ENCODE measurements around the gene AQP5. TPM values are rescaled to one million over a fixed set of nuclear protein-coding genes. Genes with fewer than 3 reads are reported as not detected.

AQP5 gene
- total RNA-seq, 4 donors from 2014 or later: 0.21 TPM; not detected in 3

- 40% methylated on average over 16 of the region's 16 CpGs for WGBS, 2 donors
- no peaks in the 10 kb centered on the region for H3K36me3 ChIP-seq
These were observed 4.9 kb downstream of the AQP5 start for GRCh38 chr12:49966511-49967041.

DNA sequence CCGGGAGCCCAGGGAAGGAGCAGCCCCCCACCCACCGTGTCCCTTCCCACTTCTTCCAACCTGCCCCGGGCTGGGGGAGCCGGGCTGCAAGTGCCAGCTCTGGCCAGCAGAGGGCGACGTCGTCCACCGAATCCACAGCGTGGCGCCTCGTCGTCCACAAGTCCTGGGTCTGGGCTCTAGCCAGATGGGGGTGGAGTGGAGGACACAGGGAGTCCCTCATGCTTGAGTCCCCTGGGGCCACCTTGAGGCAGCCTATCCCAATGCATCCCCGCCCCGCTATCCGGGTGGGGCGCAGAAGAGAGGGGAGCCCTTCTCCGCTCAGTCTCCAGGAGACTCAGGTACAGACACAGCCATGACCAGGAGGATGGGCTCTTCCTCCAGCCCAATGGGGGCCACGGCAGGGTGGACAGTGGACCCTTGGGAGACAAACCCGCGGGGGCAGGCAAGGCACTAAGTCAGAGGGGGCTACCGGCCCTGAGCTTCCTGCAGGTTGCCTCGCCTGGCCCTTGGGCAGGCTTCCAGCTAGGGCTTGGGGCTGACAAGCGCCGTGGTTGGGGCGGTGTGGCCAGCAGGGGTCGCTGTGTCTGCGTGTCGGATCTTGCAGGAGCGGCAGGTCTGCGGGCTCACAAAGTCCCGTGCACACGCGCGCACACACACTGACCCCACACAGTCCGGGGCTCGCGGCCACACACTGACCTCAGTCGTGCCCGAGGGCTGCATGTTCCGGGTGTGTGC lies 5.5 kb downstream of the AQP5 start:
- TF ChIP-seq CTCF (IDR thresholded peaks at IDR 0.05) (peak; percentile 66 to 96 (median 86)), POLR2A (IDR thresholded peaks at IDR 0.05) (no peak)
- Histone ChIP-seq H3K27me3 (peaks cover 0 to 6% of the 10 kb centered on the region in 2 donors), H3K4me1 (peaks cover 0 to 48% (median 18%) of the 10 kb centered on the region in 4 donors), H3K27ac (peak overlapping the region in 1 of 4 donors; percentile 51), H3K9me3 (no peaks in the 10 kb centered on the region), H3K36me3 (no peaks in the 10 kb centered on the region), H3K4me3 (peak overlapping the region; percentile 5 to 36 (median 25))
- DNase-seq (ENCODE audit: low spot score in 2 of 2): peak; percentile 79 to 90
- 3 to 5% methylated on average over 11 to 38 of the region's 40 CpGs for WGBS, 2 donors

More at GRCh38 chr12:49966511-49967041, 4.9 kb downstream of the AQP5 start:
- Histone ChIP-seq H3K4me1 (peaks cover 0 to 45% (median 18%) of the 10 kb centered on the region in 4 donors), H3K27ac (peak overlapping the region in 1 of 4 donors; percentile 38), H3K9me3 (no peaks in the 10 kb centered on the region), H3K27me3 (peaks cover 0 to 6% of the 10 kb centered on the region in 2 donors), H3K4me3 (no peak overlapping the region)
- DNase-seq (ENCODE audit: low spot score in 2 of 2): no peak
- TF ChIP-seq EP300 (IDR thresholded peaks at IDR 0.05) (no peak), POLR2A (IDR thresholded peaks at IDR 0.05) (no peak), CTCF (IDR thresholded peaks at IDR 0.05) (no peak)

DNA sequence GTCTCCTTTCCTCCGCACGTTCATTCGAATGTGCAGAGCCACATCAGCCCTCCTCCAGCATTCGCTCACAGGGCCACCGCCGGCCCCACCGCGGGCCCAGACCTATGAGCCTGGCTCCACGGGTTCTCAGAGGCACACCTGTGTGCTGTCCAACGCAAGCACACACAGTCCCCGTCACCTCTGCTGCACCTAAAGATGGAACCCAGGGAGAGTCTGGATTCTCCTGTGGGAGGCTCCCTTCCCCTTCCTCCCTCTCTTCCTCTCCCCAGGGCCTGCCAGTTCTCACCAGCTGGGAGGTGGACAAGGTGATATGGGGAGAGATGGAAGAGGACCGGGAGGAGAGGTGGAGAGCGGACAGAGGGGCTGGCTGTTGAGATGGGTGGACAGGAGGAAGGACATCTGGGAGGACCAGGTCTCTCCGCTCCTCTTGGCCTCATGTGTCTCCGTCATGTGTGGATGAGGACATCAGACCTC lies 6.1 kb downstream of the AQP5 start:
- H3K4me3 ChIP-seq: peak overlapping the region in 3 of 4 donors; percentile 5 to 36 (median 22)
- no peak for DNase-seq (ENCODE audit: low spot score in 2 of 2)
- peak overlapping the region in 1 of 4 donors; percentile 51 for H3K27ac ChIP-seq

GRCh38 chr12:49968471-49968870 lies 6.8 kb downstream of the AQP5 start:
- Histone ChIP-seq H3K27ac (peak overlapping the region in 2 of 4 donors; percentile 46 to 51), H3K4me1 (peaks cover 0 to 47% (median 18%) of the 10 kb centered on the region in 4 donors), H3K9me3 (no peaks in the 10 kb centered on the region), H3K4me3 (no peak overlapping the region), H3K27me3 (peaks cover 0 to 6% of the 10 kb centered on the region in 2 donors), H3K36me3 (no peaks in the 10 kb centered on the region)
- DNase-seq (ENCODE audit: low spot score in 2 of 2): no peak
- 72 to 76% methylated on average over 6 of the region's 6 CpGs for WGBS, 2 donors
- TF ChIP-seq EP300 (IDR thresholded peaks at IDR 0.05) (no peak), CTCF (IDR thresholded peaks at IDR 0.05) (no peak), POLR2A (IDR thresholded peaks at IDR 0.05) (no peak)

More for the DNA sequence above, 6.1 kb downstream of the AQP5 start:
- no peaks in the 10 kb centered on the region for H3K9me3 ChIP-seq
- TF ChIP-seq EP300 (IDR thresholded peaks at IDR 0.05): no peak
- TF ChIP-seq POLR2A (IDR thresholded peaks at IDR 0.05): no peak
- no peak for TF ChIP-seq CTCF (IDR thresholded peaks at IDR 0.05)
- H3K4me1 ChIP-seq: peaks cover 0 to 45% (median 18%) of the 10 kb centered on the region in 4 donors
- H3K36me3 ChIP-seq: no peaks in the 10 kb centered on the region
- peaks cover 0 to 6% of the 10 kb centered on the region in 2 donors for H3K27me3 ChIP-seq
- 44 to 56% methylated on average over 9 to 15 of the region's 15 CpGs for WGBS, 2 donors

- TF ChIP-seq POLR2A (IDR thresholded peaks at IDR 0.05): no peak
- peak in 1 of 2 donors; percentile 38 for TF ChIP-seq EP300 (IDR thresholded peaks at IDR 0.05)
- no peak for TF ChIP-seq CTCF (IDR thresholded peaks at IDR 0.05)
- no peak overlapping the region for H3K4me3 ChIP-seq
- WGBS, 2 donors: 51 to 68% methylated on average over 2 to 3 of the region's 5 CpGs
- H3K27ac ChIP-seq: peak overlapping the region in 2 of 4 donors; percentile 47 to 51
- DNase-seq (ENCODE audit: low spot score in 2 of 2): no peak
- H3K36me3 ChIP-seq: no peaks in the 10 kb centered on the region
- peaks cover 0 to 48% (median 19%) of the 10 kb centered on the region in 4 donors for H3K4me1 ChIP-seq
- H3K27me3 ChIP-seq: peaks cover 0 to 6% of the 10 kb centered on the region in 2 donors
- H3K9me3 ChIP-seq: no peaks in the 10 kb centered on the region
These were observed 7.4 kb downstream of the AQP5 start for GRCh38 chr12:49969027-49969426.
